MM.1S (cell line): ENCODE data around the gene TRAF3.

Experiments used
- DNase-seq: peaks from one replicate; pipeline ENCODE4 v3.0.0-alpha.2; 2015
- H2AFZ ChIP-seq: fragments of 300-600 bp; sonication (generic); 2 replicates; pipeline ENCODE4 v1.6.0; 2016; ENCODE audit warnings: antibody characterized with exemption, low read length
- H3F3A ChIP-seq: fragments of 300-600 bp; sonication (generic); 2 replicates; pipeline ENCODE4 v1.6.1; 2016; ENCODE audit warnings: mild to moderate bottlenecking, antibody characterized with exemption, low read length, moderate library complexity, mixed read lengths; ENCODE audit not compliant: insufficient read depth
- H3K27ac ChIP-seq: fragments of 300-600 bp; sonication (generic); 2 replicates; pipeline ENCODE4 v1.5.1; 2016; ENCODE audit warnings: mild to moderate bottlenecking, low read length
- H3K27me3 ChIP-seq: fragments of 300-600 bp; sonication (generic); replicated peaks from 2 replicates; pipeline ENCODE4 v1.6.0; 2016; ENCODE audit warnings: low read length; ENCODE audit not compliant: insufficient read depth
- H3K36me3 ChIP-seq: fragments of 300-600 bp; sonication (generic); replicated peaks from 2 replicates; pipeline ENCODE4 v1.6.1; 2016; ENCODE audit warnings: mild to moderate bottlenecking, low read length, mixed read lengths; ENCODE audit not compliant: insufficient read depth
- H3K4me1 ChIP-seq: fragments of 300-600 bp; sonication (generic); 2 replicates; pipeline ENCODE4 v1.6.1; 2016; ENCODE audit warnings: low read length, mixed read lengths
- H3K4me2 ChIP-seq: fragments of 300-600 bp; sonication (generic); 2 replicates; pipeline ENCODE4 v1.6.0; 2016; ENCODE audit warnings: low read depth, low read length
- H3K4me3 ChIP-seq: fragments of 300-600 bp; sonication (generic); 2 replicates; pipeline ENCODE4 v1.5.1; 2016; ENCODE audit warnings: low read length, mixed read lengths
- H3K79me2 ChIP-seq: fragments of 300-600 bp; sonication (generic); 2 replicates; pipeline ENCODE4 v1.6.1; 2016; ENCODE audit warnings: mixed run types, low read length, mixed read lengths
- H3K9ac ChIP-seq: fragments of 300-600 bp; sonication (generic); 2 replicates; pipeline ENCODE4 v1.6.1; 2016; ENCODE audit warnings: low read length, mixed read lengths
- H3K9me2 ChIP-seq: fragments of 300-600 bp; sonication (generic); replicated peaks from 2 replicates; pipeline ENCODE4 v1.6.1; 2016; ENCODE audit warnings: mild to moderate bottlenecking, low read length, mixed read lengths; ENCODE audit not compliant: insufficient read depth
- H3K9me3 ChIP-seq: fragments of 300-600 bp; sonication (generic); replicated peaks from 2 replicates; pipeline ENCODE4 v1.6.1; 2016; ENCODE audit warnings: mild to moderate bottlenecking, low read length, mixed read lengths; ENCODE audit not compliant: insufficient read depth
- H4K20me1 ChIP-seq: fragments of 300-600 bp; sonication (generic); 2 replicates; pipeline ENCODE4 v1.6.1; 2016; ENCODE audit warnings: mild to moderate bottlenecking, low read length, moderate library complexity, mixed read lengths; ENCODE audit not compliant: insufficient read depth
- CTCF ChIP-seq: fragments of 300-600 bp; sonication (generic); IDR thresholded peaks from 2 replicates; pipeline ENCODE4 v1.5.1; 2016; ENCODE audit warnings: antibody characterized with exemption, low read length, mixed read lengths
- EZH2 ChIP-seq: fragments of 300-600 bp; sonication (generic); optimal IDR thresholded peaks from 2 replicates; pipeline ENCODE3; 2017; ENCODE audit warnings: low read depth, mild to moderate bottlenecking, antibody characterized with exemption, low read length, mixed read lengths
- EZH2phosphoT487 ChIP-seq: fragments of 300-600 bp; sonication (generic); IDR thresholded peaks from 2 replicates; pipeline ENCODE4 v1.6.1; 2018; ENCODE audit warnings: antibody characterized with exemption, low read length

TRAF3 gene

GRCh38 chr14:102758087-102758486, 19.2 kb upstream of the TRAF3 start:
- Histone ChIP-seq H3K4me2 (no peak overlapping the region), H4K20me1 (no peaks in the 10 kb centered on the region), H3K9me2 (no peaks in the 10 kb centered on the region), H3F3A (no peaks in the 10 kb centered on the region), H3K27ac (no peak overlapping the region), H3K27me3 (no peaks in the 10 kb centered on the region), H3K79me2 (no peaks in the 10 kb centered on the region), H3K9me3 (no peaks in the 10 kb centered on the region), H2AFZ (no peak overlapping the region), H3K4me3 (no peak overlapping the region), H3K36me3 (no peaks in the 10 kb centered on the region), H3K9ac (no peak overlapping the region), H3K4me1 (no peaks in the 10 kb centered on the region)
- TF ChIP-seq CTCF, result no peak
- TF ChIP-seq EZH2, result no peak
- TF ChIP-seq EZH2phosphoT487, result no peak
- no peak for DNase-seq

GRCh38 chr14:102759456-102760187, 17.6 kb upstream of the TRAF3 start:
- Histone ChIP-seq H3K27me3 (no peaks in the 10 kb centered on the region), H3K4me2 (no peak overlapping the region), H3K79me2 (no peaks in the 10 kb centered on the region), H3K4me3 (no peak overlapping the region), H3K9me3 (no peaks in the 10 kb centered on the region), H3K9me2 (no peaks in the 10 kb centered on the region), H2AFZ (no peak overlapping the region), H4K20me1 (no peaks in the 10 kb centered on the region), H3K9ac (no peak overlapping the region), H3F3A (no peaks in the 10 kb centered on the region), H3K36me3 (no peaks in the 10 kb centered on the region), H3K27ac (no peak overlapping the region), H3K4me1 (no peaks in the 10 kb centered on the region)
- TF ChIP-seq EZH2 (no peak), EZH2phosphoT487 (no peak), CTCF (no peak)
- no peak for DNase-seq

- no peaks in the 10 kb centered on the region for H3K36me3 ChIP-seq
- H3K27me3 ChIP-seq, result no peaks in the 10 kb centered on the region
- TF ChIP-seq CTCF (no peak), EZH2phosphoT487 (no peak), EZH2 (no peak)
- H3K79me2 ChIP-seq, result no peaks in the 10 kb centered on the region
- no peaks in the 10 kb centered on the region for H4K20me1 ChIP-seq
- no peak overlapping the region for H2AFZ ChIP-seq
- no peak overlapping the region for H3K9ac ChIP-seq
- H3K9me2 ChIP-seq, result no peaks in the 10 kb centered on the region
- no peaks in the 10 kb centered on the region for H3K4me1 ChIP-seq
- DNase-seq, result no peak
- H3F3A ChIP-seq, result no peaks in the 10 kb centered on the region
- H3K4me2 ChIP-seq, result no peak overlapping the region
- no peaks in the 10 kb centered on the region for H3K9me3 ChIP-seq
- no peak overlapping the region for H3K27ac ChIP-seq
- no peak overlapping the region for H3K4me3 ChIP-seq
These were observed 16.6 kb upstream of the TRAF3 start for GRCh38 chr14:102760496-102761193.
